WTC11 (cell line): ENCODE results near the gene DPYSL5. TPM values are rescaled to one million over a fixed set of nuclear protein-coding genes. Genes with fewer than 3 reads are reported as not detected.
"Not testable (repeated sequence)": the region's sequence is repeated elsewhere in the genome, so short reads cannot be mapped to it uniquely, and the experiment has no call there.

Experiments
- ATAC-seq: fragments of 200-7000 bp; cut with Tn5 transposase; 2 replicates; pipeline ENCODE4 v1.10.0; 2021; ENCODE audit warnings: mild to moderate bottlenecking, moderate library complexity
- CTCF ChIA-PET: fragments of 300-600 bp; sonication (Branson Sonifier 250); formaldehyde crosslinking; loops from one replicate; lab custom pipeline; 2021; ENCODE audit warnings: antibody characterized with exemption; lab: Charles Lee
- POLR2A ChIA-PET: fragments of 350-600 bp; sonication (Branson Sonifier 250); formaldehyde crosslinking; loops from one replicate; lab custom pipeline; 2021; ENCODE audit warnings: antibody characterized with exemption; lab: Charles Lee
- DNase-seq: peaks from one replicate; pipeline ENCODE4 v3.0.0; 2021; ENCODE audit warnings: low spot score
- H3K27ac Mint-ChIP-seq: 2 replicates; pipeline ENCODE4 v1.8.0; 2021; ENCODE audit warnings: mixed read lengths
- H3K27me3 Mint-ChIP-seq: 2 replicates; pipeline ENCODE4 v1.8.0; 2021; ENCODE audit warnings: low read depth, mild to moderate bottlenecking, moderate library complexity, mixed read lengths
- H3K36me3 Mint-ChIP-seq: 2 replicates; pipeline ENCODE4 v1.8.0; 2021; ENCODE audit warnings: mixed read lengths
- H3K4me1 Mint-ChIP-seq: 2 replicates; pipeline ENCODE4 v1.8.0; 2022; ENCODE audit warnings: mixed read lengths
- H3K4me3 Mint-ChIP-seq: 2 replicates; pipeline ENCODE4 v1.8.0; 2021; ENCODE audit warnings: mild to moderate bottlenecking, moderate library complexity, mixed read lengths
- H3K9me3 Mint-ChIP-seq: 2 replicates; pipeline ENCODE4 v1.8.0; 2021; ENCODE audit warnings: mixed read lengths
- ARID4B ChIP-seq: sonication (generic); formaldehyde crosslinking; IDR thresholded peaks from 2 replicates; pipeline ENCODE4 v1.8.0; 2023; ENCODE audit warnings: missing genetic modification reagents, mild to moderate bottlenecking, borderline replicate concordance
- ATF2 ChIP-seq: sonication (generic); formaldehyde crosslinking; IDR thresholded peaks from 2 replicates; pipeline ENCODE4 v1.8.1; 2022; ENCODE audit warnings: low read depth, missing genetic modification reagents, borderline replicate concordance
- ATF3 ChIP-seq: sonication (generic); formaldehyde crosslinking; conservative IDR thresholded peaks from 2 replicates; pipeline ENCODE4 v1.8.1; 2022; ENCODE audit warnings: mild to moderate bottlenecking, missing genetic modification reagents
- CREM ChIP-seq: sonication (generic); formaldehyde crosslinking; IDR thresholded peaks from 2 replicates; pipeline ENCODE4 v1.8.1; 2022; ENCODE audit warnings: mild to moderate bottlenecking, missing genetic modification reagents, moderate library complexity
- CTCF ChIP-seq: fragments of 200-600 bp; IDR thresholded peaks from 2 replicates; pipeline ENCODE4 v1.8.0; 2022; ENCODE audit warnings: antibody characterized with exemption
- EMX1 ChIP-seq: fragments of 250-450 bp; sonication (Bioruptor Pico); IDR thresholded peaks from 2 replicates; pipeline ENCODE4 v1.8.0; 2021; ENCODE audit warnings: mild to moderate bottlenecking
- NR1H2 ChIP-seq: sonication (generic); formaldehyde crosslinking; IDR thresholded peaks from 2 replicates; pipeline ENCODE4 v1.9.0; 2021; ENCODE audit warnings: mild to moderate bottlenecking, moderate library complexity, missing genetic modification reagents
- ZBTB43 ChIP-seq: sonication (generic); formaldehyde crosslinking; IDR thresholded peaks from 2 replicates; pipeline ENCODE4 v1.8.1; 2023; ENCODE audit warnings: mild to moderate bottlenecking, missing genetic modification reagents
- ZNF423 ChIP-seq: fragments of 250-450 bp; sonication (Bioruptor Pico); IDR thresholded peaks from 2 replicates; pipeline ENCODE4 v2.1.2; 2022; ENCODE audit warnings: mild to moderate bottlenecking, moderate library complexity
- ZNF425 ChIP-seq: fragments of 250-450 bp; sonication (Bioruptor Pico); conservative IDR thresholded peaks from 2 replicates; pipeline ENCODE4 v1.9.0; 2021; ENCODE audit warnings: mild to moderate bottlenecking
- total RNA-seq: library from RNA; stranded (reverse); gene quantifications from 3 replicates; pipeline ENCODE4 v1.2.3, GENCODE V29; 2021

DPYSL5 gene
- total RNA-seq, 1 experiment from 2014 or later = 12.1 TPM

GRCh38 chr2:26922405-26923188, 74.7 kb downstream of the DPYSL5 start:
- DNase-seq (peak; percentile 73), ATAC-seq (peak; percentile 90)
- Mint-ChIP-seq H3K27me3 (no peaks in the 10 kb centered on the region), H3K27ac (no peak overlapping the region), H3K36me3 (no peaks in the 10 kb centered on the region), H3K4me1 (peaks cover 13% of the 10 kb centered on the region), H3K4me3 (no peak overlapping the region), H3K9me3 (no peaks in the 10 kb centered on the region)
- ChIA-PET POLR2A (interaction anchor here (0.6 to 0.8 kb wide), 3 partner anchors 38 to 76 kb away, joined by 3 to 6 read pairs (median 3); no protein-coding TSS in a partner anchor), CTCF (interaction anchor here (0.6 to 3.5 kb wide), 34 partner anchors 8 to 345 kb away, joined by 3 to 137 read pairs (median 4); partner anchors contain the start of genes AGBL5, DPYSL5 and OST4)
- no peak for TF ChIP-seq ATF3 (CRISPR knock-in tag)
- peak; percentile 28; the same call in 1 of the 2 replicates for TF ChIP-seq CTCF

GRCh38 chr2:26923189-26923466, 75.2 kb downstream of the DPYSL5 start:
- H3K27me3 Mint-ChIP-seq = not testable (repeated sequence)

GRCh38 chr2:26924731-26925099, 76.8 kb downstream of the DPYSL5 start:
- peak; percentile 31 for ATAC-seq

More at GRCh38 chr2:26923189-26923466, 75.2 kb downstream of the DPYSL5 start:
- H3K36me3 Mint-ChIP-seq, H3K9me3 Mint-ChIP-seq, H3K27ac Mint-ChIP-seq, H3K4me3 Mint-ChIP-seq, ATAC-seq, DNase-seq: not testable (repeated sequence)
- ChIA-PET CTCF (interaction anchor here (0.7 to 3.5 kb wide), 28 partner anchors 9 to 345 kb away, joined by 3 to 137 read pairs (median 6); partner anchors contain the start of genes AGBL5 and DPYSL5), POLR2A (interaction anchor here (0.6 to 0.8 kb wide), 2 partner anchors 41 to 77 kb away, joined by 3 to 6 read pairs; no protein-coding TSS in a partner anchor)
- peaks cover 13% of the 10 kb centered on the region for H3K4me1 Mint-ChIP-seq

More at GRCh38 chr2:26924731-26925099, 76.8 kb downstream of the DPYSL5 start:
- Mint-ChIP-seq H3K27me3 (no peaks in the 10 kb centered on the region), H3K4me1 (peaks cover 13% of the 10 kb centered on the region), H3K9me3 (no peaks in the 10 kb centered on the region), H3K27ac (no peak overlapping the region), H3K36me3 (no peaks in the 10 kb centered on the region), H3K4me3 (no peak overlapping the region)
- no peak for DNase-seq
- TF ChIP-seq ZBTB43 (CRISPR knock-in tag) = no peak
- no peak for TF ChIP-seq ARID4B
- no peak for TF ChIP-seq ATF2 (CRISPR knock-in tag)
- no peak for TF ChIP-seq ZNF425 (CRISPR knock-in tag)
- no peak for TF ChIP-seq EMX1 (CRISPR knock-in tag)
- no peak for TF ChIP-seq NR1H2 (CRISPR knock-in tag)
- no peak for TF ChIP-seq CREM (CRISPR knock-in tag)
- TF ChIP-seq ZNF423 (CRISPR knock-in tag) = no peak
- ChIA-PET POLR2A (interaction anchor here (0.6 kb wide), 1 partner anchor 261 kb away, joined by 5 read pairs; no protein-coding TSS in a partner anchor), CTCF (interaction anchor here (0.8 to 3.8 kb wide), 4 partner anchors 18 to 92 kb away, joined by 4 to 27 read pairs (median 12); no protein-coding TSS in a partner anchor)
